HG03571 (cell line): Measurements from ENCODE around the gene DCUN1D4.
A peak's percentile ranks its signal among the peaks of the same experiment; 100 is the strongest.

Source experiments
- ATAC-seq: cut with Tn5 transposase; IDR thresholded peaks from one replicate; pipeline ENCODE4 v1.9.1; 2021; ENCODE audit not compliant: unreplicated experiment

DCUN1D4 gene

GRCh38 chr4:51842554-51843308, at the start of gene DCUN1D4:
Gene DCUN1D4, plus strand, starts transcription at chr4:51843153. Its CDS starts 90 bp downstream, at chr4:51843243.
- peak; percentile 94 for ATAC-seq

- no peak for ATAC-seq
Observed at GRCh38 chr4:51820443-51821234, 22.3 kb upstream of the DCUN1D4 start.

- no peak for ATAC-seq
Observed at GRCh38 chr4:51825341-51825740, 17.6 kb upstream of the DCUN1D4 start.

- ATAC-seq = no peak
Observed at GRCh38 chr4:51830156-51830720, 12.7 kb upstream of the DCUN1D4 start.

GRCh38 chr4:51831133-51831532, 11.8 kb upstream of the DCUN1D4 start:
- no peak for ATAC-seq

GRCh38 chr4:51833236-51833635, 9.7 kb upstream of the DCUN1D4 start:
- no peak for ATAC-seq

GRCh38 chr4:51835079-51835478, 7.9 kb upstream of the DCUN1D4 start:
- ATAC-seq = no peak

- no peak for ATAC-seq
Observed at GRCh38 chr4:51835855-51836254, 7.1 kb upstream of the DCUN1D4 start.

GRCh38 chr4:51836549-51836948, 6.4 kb upstream of the DCUN1D4 start:
- no peak for ATAC-seq

- no peak for ATAC-seq
Observed at GRCh38 chr4:51840781-51841180, 2.2 kb upstream of the DCUN1D4 start.

GRCh38 chr4:51842167-51842553, 793 bp upstream of the DCUN1D4 start:
- ATAC-seq = no peak

- ATAC-seq = peak; percentile 19
Observed at GRCh38 chr4:51843309-51844152, 578 bp downstream of the DCUN1D4 start.

GRCh38 chr4:51844153-51845054, 1.5 kb downstream of the DCUN1D4 start:
- ATAC-seq = peak; percentile 45

GRCh38 chr4:51845055-51845426, 2.1 kb downstream of the DCUN1D4 start:
- ATAC-seq = no peak

- no peak for ATAC-seq
Observed at GRCh38 chr4:51845711-51846110, 2.8 kb downstream of the DCUN1D4 start.

GRCh38 chr4:51849430-51849829, 6.5 kb downstream of the DCUN1D4 start:
- ATAC-seq = no peak

GRCh38 chr4:51850294-51850693, 7.3 kb downstream of the DCUN1D4 start:
- ATAC-seq = no peak

GRCh38 chr4:51851090-51851936, 8.4 kb downstream of the DCUN1D4 start:
- no peak for ATAC-seq

- no peak for ATAC-seq
Observed at GRCh38 chr4:51851937-51852290, 9.0 kb downstream of the DCUN1D4 start.
